B cell (primary cell): ENCODE measurements around the gene HMOX2.

Experiments
- CTCF ChIP-seq: fragments of 200-600 bp; IDR thresholded peaks from one replicate; pipeline ENCODE4 v1.8.0; 2022; ENCODE audit warnings: antibody characterized with exemption, mild to moderate bottlenecking
- EZH2 ChIP-seq: IDR thresholded peaks from 2 replicates; pipeline ENCODE4 v1.6.1; 2012; ENCODE audit warnings: borderline replicate concordance, low read depth, mild to moderate bottlenecking, moderate library complexity, low read length; ENCODE audit not compliant: insufficient read depth, poor library complexity, severe bottlenecking

- TF ChIP-seq EZH2 (no peak), CTCF (no peak)
Observed at GRCh38 chr16:4488499-4488967, 12.3 kb downstream of the HMOX2 start.
